BE2C (cell line): ENCODE results near the gene CBFA2T2.
"Not testable (repeated sequence)": the region's sequence is repeated elsewhere in the genome, so short reads cannot be mapped to it uniquely, and the experiment has no call there.

Experiments used
- DNase-seq: peaks from one replicate; pipeline ENCODE4 v3.0.0-alpha.2; 2020
- H3K27me3 ChIP-seq: fragments of 250-450 bp; sonication (Bioruptor Pico); 2 replicates; pipeline ENCODE4 v1.5.1; 2020; ENCODE audit warnings: mild to moderate bottlenecking
- H3K36me3 ChIP-seq: fragments of 250-450 bp; sonication (Bioruptor Pico); 2 replicates; pipeline ENCODE4 v1.5.1; 2020; ENCODE audit warnings: mild to moderate bottlenecking
- H3K4me1 ChIP-seq: fragments of 250-450 bp; sonication (Bioruptor Pico); 2 replicates; pipeline ENCODE4 v1.5.1; 2020
- H3K4me3 ChIP-seq: 2 replicates; pipeline ENCODE4 v1.5.1; 2011; ENCODE audit warnings: low read depth, low read length
- H3K9me3 ChIP-seq: fragments of 250-450 bp; sonication (Bioruptor Pico); 2 replicates; pipeline ENCODE4 v1.5.1; 2020
- TF ChIP-seq, protein P1 (sequence below): IDR thresholded peaks from 2 replicates; pipeline ENCODE4 v1.5.1; 2012; ENCODE audit warnings: mild to moderate bottlenecking, low read depth, low read length

CBFA2T2 gene

DNA sequence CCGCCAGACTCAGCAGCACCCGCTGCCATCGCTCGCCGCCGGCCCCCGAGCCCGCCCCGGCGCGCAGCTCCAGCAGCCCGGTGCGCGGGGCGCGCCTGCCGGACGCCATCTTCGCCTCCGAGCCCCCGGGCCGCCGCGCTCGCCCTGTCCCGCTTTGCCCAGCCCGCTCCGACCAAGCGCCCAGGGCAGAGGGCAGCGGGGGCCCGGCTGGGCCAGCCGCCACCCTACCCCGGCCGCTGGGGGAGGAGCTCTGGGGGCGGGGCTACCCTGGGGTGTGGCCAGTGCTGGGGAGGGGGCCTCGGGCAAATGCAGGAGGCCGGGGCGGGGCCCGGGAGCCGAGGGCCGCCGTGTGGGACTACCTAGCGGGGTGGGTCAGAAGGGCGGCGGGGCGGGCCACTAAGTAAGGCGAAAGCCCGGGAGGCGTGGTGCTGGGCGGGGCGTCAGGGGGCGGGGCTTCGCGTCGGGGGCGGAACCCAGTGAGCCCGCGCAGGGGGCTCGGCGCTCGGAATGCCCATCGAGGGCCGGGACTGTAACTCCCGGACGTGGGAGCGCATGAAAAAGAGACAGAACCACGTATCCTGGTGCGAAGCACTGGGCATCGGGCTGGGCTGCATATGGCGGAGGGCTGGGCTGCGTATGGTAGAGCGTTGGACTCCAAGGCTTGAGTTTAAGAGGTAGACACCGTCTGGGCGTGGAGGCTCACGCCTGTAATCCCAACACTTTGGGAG, 46.2 kb upstream of the CBFA2T2 start, which contains the start of gene SNTA1:
Gene SNTA1, minus strand, starts transcription at position 252 of the 728 bp plus-strand sequence. Its CDS starts 143 bp downstream, at position 109.
- no peaks in the 10 kb centered on the region for H3K36me3 ChIP-seq
- no peaks in the 10 kb centered on the region for H3K9me3 ChIP-seq
- peak within 1 kb of the TSS; percentile 73 for H3K4me3 ChIP-seq
- TF ChIP-seq, protein P1, sequence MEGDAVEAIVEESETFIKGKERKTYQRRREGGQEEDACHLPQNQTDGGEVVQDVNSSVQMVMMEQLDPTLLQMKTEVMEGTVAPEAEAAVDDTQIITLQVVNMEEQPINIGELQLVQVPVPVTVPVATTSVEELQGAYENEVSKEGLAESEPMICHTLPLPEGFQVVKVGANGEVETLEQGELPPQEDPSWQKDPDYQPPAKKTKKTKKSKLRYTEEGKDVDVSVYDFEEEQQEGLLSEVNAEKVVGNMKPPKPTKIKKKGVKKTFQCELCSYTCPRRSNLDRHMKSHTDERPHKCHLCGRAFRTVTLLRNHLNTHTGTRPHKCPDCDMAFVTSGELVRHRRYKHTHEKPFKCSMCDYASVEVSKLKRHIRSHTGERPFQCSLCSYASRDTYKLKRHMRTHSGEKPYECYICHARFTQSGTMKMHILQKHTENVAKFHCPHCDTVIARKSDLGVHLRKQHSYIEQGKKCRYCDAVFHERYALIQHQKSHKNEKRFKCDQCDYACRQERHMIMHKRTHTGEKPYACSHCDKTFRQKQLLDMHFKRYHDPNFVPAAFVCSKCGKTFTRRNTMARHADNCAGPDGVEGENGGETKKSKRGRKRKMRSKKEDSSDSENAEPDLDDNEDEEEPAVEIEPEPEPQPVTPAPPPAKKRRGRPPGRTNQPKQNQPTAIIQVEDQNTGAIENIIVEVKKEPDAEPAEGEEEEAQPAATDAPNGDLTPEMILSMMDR: no peak
- DNase-seq: peak; percentile 98
- H3K27me3 ChIP-seq: peaks cover 8% of the 10 kb centered on the region; the same call in 1 of the 2 replicates
- H3K4me1 ChIP-seq: no peaks in the 10 kb centered on the region; the same call in 1 of the 2 replicates

DNA sequence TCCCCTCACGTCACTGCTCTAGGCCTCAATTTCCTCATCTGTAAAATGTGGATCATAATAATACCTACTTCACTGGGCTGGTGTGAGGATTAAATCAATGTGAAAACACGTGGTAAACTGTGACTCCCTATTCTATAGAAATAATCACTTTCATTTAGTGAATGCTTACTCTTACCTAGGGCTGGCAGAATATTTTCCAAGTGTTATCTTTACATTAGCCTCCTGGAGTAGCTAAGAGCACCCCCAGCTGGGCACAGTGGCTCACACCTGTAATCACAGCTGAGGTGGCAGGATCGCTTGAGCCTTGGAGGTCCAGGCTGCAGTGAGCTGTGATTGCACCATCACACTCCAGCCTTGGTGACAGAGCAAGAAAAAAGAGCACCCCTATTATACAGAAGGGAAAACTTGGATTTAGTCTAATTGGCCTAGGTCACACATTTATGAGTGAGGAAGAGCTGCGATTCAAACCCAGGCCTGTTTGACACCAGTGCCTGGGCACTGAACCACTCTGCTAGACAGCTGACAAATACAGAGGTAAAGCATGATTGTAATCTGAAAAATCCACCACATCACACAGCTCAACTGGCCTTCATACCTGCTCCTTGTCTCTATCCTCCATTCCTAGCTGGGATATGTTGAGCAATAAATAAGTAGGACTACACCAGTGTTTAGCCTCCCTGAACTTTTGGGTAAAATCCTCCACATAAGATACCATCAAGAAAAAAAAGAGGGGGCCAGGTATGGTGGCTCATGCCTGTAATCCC, 44.9 kb upstream of the CBFA2T2 start:
- H3K4me1 ChIP-seq: no peaks in the 10 kb centered on the region; the same call in 1 of the 2 replicates
- peaks cover 8% of the 10 kb centered on the region; the same call in 1 of the 2 replicates for H3K27me3 ChIP-seq
- no peaks in the 10 kb centered on the region for H3K36me3 ChIP-seq
- TF ChIP-seq, protein P1: no peak
- no peaks in the 10 kb centered on the region for H3K9me3 ChIP-seq
- no peak for DNase-seq
- no peak overlapping the region for H3K4me3 ChIP-seq

DNA sequence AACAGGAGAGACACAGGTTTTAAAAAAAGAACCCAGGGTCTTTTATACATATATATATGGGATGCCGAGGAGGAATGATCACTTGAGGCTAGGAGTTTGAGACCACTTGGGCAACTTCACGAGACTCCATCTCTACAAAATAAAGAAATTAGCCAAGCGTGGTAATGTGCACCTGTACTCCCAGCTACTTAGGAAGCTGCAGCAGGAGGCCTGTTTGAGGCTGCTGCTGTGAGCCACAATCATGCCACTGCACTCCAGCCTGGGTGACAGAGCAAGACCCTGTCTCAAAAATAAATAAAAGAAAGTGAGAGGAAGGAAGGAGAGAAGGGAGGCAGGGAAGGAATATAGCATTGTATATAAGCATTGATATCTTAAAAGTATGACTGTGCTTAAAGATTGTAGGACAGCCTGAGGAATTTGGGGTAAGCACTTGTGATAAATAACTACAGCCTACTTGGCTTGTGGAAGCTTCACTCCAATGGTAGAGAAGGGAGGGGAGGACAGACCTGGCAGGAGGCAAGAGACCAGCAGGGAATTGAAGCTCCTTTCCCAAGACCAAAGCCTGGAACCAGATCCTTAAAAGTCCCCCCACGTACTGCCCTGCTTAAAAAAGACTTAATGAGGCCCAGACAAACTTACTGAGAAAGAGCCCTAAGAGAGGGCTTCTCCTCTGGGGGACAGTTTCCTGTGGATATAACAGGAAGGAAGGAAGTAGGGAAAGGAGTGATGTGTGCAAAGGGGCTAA, 43.8 kb upstream of the CBFA2T2 start:
- TF ChIP-seq, protein P1: no peak
- H3K4me1 ChIP-seq: no peaks in the 10 kb centered on the region; the same call in none of the 2 replicates
- H3K27me3 ChIP-seq: peaks cover 8% of the 10 kb centered on the region; the same call in 1 of the 2 replicates
- no peaks in the 10 kb centered on the region for H3K36me3 ChIP-seq
- DNase-seq: no peak
- no peak overlapping the region for H3K4me3 ChIP-seq
- H3K9me3 ChIP-seq: no peaks in the 10 kb centered on the region

DNA sequence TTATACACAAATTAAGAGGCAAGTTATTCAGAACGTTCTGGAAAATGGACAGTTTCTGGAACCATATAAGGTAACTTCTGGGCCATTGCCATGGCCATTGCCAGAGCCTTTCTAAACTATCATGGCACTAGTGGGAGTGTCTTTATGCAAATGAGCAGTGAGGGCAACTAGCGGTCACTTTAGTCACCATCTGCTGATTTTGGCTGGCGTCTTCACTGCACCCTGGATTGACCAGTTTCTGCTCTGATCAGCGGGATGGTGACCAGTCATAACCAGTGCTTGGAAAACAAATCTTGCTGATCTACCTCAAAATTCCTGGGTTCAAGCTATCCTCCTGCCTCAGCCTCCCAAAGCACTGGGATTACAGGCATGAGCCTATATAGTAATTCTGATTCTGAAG, 39.0 kb upstream of the CBFA2T2 start:
- TF ChIP-seq, protein P1: no peak
- no peak for DNase-seq

DNA sequence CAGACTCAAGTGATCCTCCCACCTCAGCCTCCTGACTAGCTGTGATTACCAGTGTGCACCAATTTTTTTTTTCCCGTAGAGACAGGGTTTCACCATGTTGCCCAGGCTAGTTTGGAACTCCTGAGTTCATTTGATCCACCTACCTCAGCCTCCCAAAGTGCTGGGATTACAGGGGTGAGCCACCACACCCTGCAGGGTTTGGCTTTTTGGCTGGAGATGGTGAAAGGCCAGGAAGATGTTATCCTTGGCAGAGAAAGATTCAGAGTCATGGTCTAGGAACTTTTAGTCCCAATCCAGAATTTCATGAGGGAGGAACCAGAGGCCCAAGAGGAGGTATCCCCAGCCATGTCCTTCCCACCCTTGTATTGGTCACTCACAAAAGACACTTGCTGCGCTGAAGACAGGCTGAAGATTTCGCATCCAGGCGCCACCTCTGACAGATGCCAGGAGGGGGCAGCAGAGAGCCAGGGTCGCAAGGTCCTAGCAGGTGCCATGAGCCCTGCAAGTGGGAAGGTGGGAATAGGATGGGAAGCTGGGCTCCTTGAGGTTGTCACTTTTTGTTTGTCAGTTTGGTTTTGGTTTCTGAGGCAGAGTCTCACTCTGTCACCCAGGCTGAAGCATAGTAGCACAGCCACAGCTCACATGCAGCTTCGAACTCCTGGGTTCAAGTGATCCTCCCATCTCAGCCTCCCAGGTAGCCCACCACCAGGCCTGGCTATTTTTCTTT, 32.8 kb upstream of the CBFA2T2 start:
- TF ChIP-seq, protein P1: peak; percentile 96
- H3K4me3 ChIP-seq, H3K27me3 ChIP-seq, H3K4me1 ChIP-seq, H3K9me3 ChIP-seq, H3K36me3 ChIP-seq: not testable (repeated sequence)
- peak; percentile 86 for DNase-seq

More for the DNA sequence above, 39.0 kb upstream of the CBFA2T2 start:
- no peaks in the 10 kb centered on the region for H3K9me3 ChIP-seq
- no peaks in the 10 kb centered on the region for H3K27me3 ChIP-seq
- no peaks in the 10 kb centered on the region for H3K36me3 ChIP-seq
- H3K4me1 ChIP-seq: no peaks in the 10 kb centered on the region; the same call in 1 of the 2 replicates
- H3K4me3 ChIP-seq: no peak overlapping the region
